Natural killer cell (primary cell): ENCODE data around the gene CHL1. TPM values are rescaled to one million over a fixed set of nuclear protein-coding genes. Genes with fewer than 3 reads are reported as not detected.

Experiments
- ATAC-seq, 3 donors: fragments of 150-1000 bp in 2 of 3; fragments of 200-7000 bp in 1 of 3; cut with Tn5 transposase; 1 replicate in 1 of 3; 2 replicates in 2 of 3; pipeline ENCODE4 v1.10.0; 2021; ENCODE audit warnings: mild to moderate bottlenecking in 2 of 3, moderate library complexity in 2 of 3
- DNase-seq, 2 donors: peaks; one replicate each; pipeline versions ENCODE4 v3.0.0 to v3.0.0-alpha.2; 2013 to 2021; ENCODE audit warnings: mixed read lengths in 1 of 2
- H3K27ac ChIP-seq: one replicate; pipeline ENCODE4 v1.5.1; 2013; ENCODE audit warnings: mild to moderate bottlenecking, low read length
- H3K27me3 ChIP-seq: one replicate; pipeline ENCODE4 v1.6.1; 2013; ENCODE audit warnings: low read length; ENCODE audit not compliant: control insufficient read depth, insufficient read depth
- H3K36me3 ChIP-seq: one replicate; pipeline ENCODE4 v1.6.1; 2013; ENCODE audit warnings: low read length; ENCODE audit not compliant: control insufficient read depth, insufficient read depth
- H3K4me1 ChIP-seq: one replicate; pipeline ENCODE4 v1.6.1; 2013; ENCODE audit warnings: low read length; ENCODE audit not compliant: control insufficient read depth, insufficient read depth
- H3K4me3 ChIP-seq: one replicate; pipeline ENCODE4 v1.5.1; 2013; ENCODE audit warnings: low read length
- H3K9me3 ChIP-seq: one replicate; pipeline ENCODE4 v1.6.1; 2013; ENCODE audit warnings: low read length; ENCODE audit not compliant: control insufficient read depth, insufficient read depth
- H3K27ac Mint-ChIP-seq, 2 donors: one replicate each; pipeline ENCODE4 v1.8.0; 2022; ENCODE audit warnings: mild to moderate bottlenecking in 2 of 2, mixed read lengths in 2 of 2, moderate library complexity in 1 of 2
- H3K27me3 Mint-ChIP-seq, 2 donors: one replicate each; pipeline ENCODE4 v1.8.0; 2022; ENCODE audit warnings: low read depth in 2 of 2, mixed read lengths in 2 of 2
- H3K36me3 Mint-ChIP-seq: one replicate; pipeline ENCODE4 v1.8.0; 2022; ENCODE audit warnings: mixed read lengths
- H3K4me1 Mint-ChIP-seq, 2 donors: one replicate each; pipeline ENCODE4 v1.8.0; 2022; ENCODE audit warnings: mixed read lengths in 2 of 2
- H3K4me3 Mint-ChIP-seq: one replicate; pipeline ENCODE4 v1.8.0; 2022; ENCODE audit warnings: mild to moderate bottlenecking, moderate library complexity, mixed read lengths
- H3K9me3 Mint-ChIP-seq, 2 donors: one replicate each; pipeline ENCODE4 v1.8.0; 2022; ENCODE audit warnings: mixed read lengths in 2 of 2
- WGBS: methylation state at CpG from one replicate; pipeline ENCODE4 v1.1.7; 2013; ENCODE audit warnings: missing lambda C conversion rate; ENCODE audit not compliant: insufficient coverage; 5-methylcytosine and 5-hydroxymethylcytosine counted together
- intact Hi-C: fragments of 100-400 bp; cut with micrococcal nuclease; formaldehyde crosslinking; loops from one replicate; pipeline ENCODE4 v1.14.2; 2022
- total RNA-seq, 4 donors: library from RNA; stranded (reverse); fragments of 120-200 nt in 1 of 4; gene quantifications; one replicate each; pipeline versions ENCODE4 v1.2.3 to v1.2.4, GENCODE V29; 2013 to 2022
- TF ChIP-seq, protein P1 (sequence below): fragments of 200-600 bp; IDR thresholded peaks from one replicate; pipeline ENCODE4 v1.8.0; 2022; ENCODE audit warnings: antibody characterized with exemption

The CHL1 gene
- total RNA-seq, 3 donors from 2014 or later (not counting 1 experiment from before 2014, with no cell fraction given): not detected

DNA sequence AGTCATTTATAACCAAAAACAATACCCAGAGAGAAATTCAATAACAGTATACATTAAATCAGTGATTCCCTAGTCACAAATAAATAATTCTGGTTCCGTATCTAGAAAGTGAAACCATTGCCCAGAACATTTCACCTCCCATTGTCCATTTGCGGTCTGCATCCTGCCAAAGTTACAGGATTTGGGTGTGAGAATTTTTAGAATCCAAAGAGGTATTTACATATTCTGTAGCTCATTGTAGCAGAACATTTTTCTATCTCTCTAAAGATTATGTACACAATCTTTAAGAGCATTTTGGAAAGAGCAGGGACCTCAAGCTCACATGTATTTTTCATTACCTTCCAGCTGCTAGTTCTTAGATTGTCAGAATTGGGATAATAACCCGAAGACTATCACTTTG is 261.6 kb downstream of the CHL1 start:
- Histone ChIP-seq H3K4me1 (no peaks in the 10 kb centered on the region), H3K27me3 (no peaks in the 10 kb centered on the region), H3K4me3 (no peak overlapping the region), H3K36me3 (no peaks in the 10 kb centered on the region), H3K27ac (no peak overlapping the region), H3K9me3 (peaks cover 4% of the 10 kb centered on the region)
- Mint-ChIP-seq H3K9me3 (peaks cover 6 to 7% of the 10 kb centered on the region in 2 donors), H3K27ac (no peak overlapping the region), H3K4me3 (no peak overlapping the region), H3K27me3 (no peaks in the 10 kb centered on the region), H3K4me1 (no peaks in the 10 kb centered on the region), H3K36me3 (no peaks in the 10 kb centered on the region)
- intact Hi-C loops: no loop called here
- ATAC-seq: no peak
- DNase-seq: no peak
- 89% methylated on average over 2 of the region's 3 CpGs for WGBS
- TF ChIP-seq, protein P1, sequence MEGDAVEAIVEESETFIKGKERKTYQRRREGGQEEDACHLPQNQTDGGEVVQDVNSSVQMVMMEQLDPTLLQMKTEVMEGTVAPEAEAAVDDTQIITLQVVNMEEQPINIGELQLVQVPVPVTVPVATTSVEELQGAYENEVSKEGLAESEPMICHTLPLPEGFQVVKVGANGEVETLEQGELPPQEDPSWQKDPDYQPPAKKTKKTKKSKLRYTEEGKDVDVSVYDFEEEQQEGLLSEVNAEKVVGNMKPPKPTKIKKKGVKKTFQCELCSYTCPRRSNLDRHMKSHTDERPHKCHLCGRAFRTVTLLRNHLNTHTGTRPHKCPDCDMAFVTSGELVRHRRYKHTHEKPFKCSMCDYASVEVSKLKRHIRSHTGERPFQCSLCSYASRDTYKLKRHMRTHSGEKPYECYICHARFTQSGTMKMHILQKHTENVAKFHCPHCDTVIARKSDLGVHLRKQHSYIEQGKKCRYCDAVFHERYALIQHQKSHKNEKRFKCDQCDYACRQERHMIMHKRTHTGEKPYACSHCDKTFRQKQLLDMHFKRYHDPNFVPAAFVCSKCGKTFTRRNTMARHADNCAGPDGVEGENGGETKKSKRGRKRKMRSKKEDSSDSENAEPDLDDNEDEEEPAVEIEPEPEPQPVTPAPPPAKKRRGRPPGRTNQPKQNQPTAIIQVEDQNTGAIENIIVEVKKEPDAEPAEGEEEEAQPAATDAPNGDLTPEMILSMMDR: no peak

DNA sequence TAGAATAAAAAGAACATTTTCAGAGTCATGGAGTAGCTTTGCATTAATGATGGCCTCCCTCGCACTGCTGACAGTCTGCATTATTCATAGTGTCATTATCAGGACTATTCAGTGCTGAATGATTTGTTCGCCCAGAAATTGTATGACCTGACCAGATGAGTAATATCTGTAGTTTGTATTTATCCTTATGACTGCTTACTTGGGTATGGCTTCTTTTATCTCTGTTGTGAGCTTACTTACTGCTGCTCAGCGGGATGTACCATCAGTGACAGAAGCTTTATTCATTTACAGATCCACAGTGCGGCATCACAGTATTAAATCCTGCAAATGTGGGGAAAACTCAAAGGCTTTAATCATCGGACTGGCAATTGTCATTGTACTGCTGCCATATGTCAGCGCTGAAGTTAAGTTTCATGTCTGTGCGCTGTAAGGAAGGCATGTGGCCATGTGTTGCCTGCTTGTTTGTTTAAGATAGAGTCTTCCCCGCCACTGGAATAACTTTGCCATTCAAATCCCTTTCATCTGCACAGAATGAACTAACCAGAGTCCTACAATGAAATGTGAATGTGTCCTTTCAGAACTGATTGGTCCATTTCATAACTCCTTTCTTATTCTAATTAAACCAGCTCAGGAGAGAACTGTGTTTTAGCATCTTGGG is 262.2 kb downstream of the CHL1 start:
- DNase-seq: no peak
- no peaks in the 10 kb centered on the region for H3K27me3 Mint-ChIP-seq
- H3K36me3 ChIP-seq: no peaks in the 10 kb centered on the region
- H3K9me3 ChIP-seq: peaks cover 4% of the 10 kb centered on the region
- H3K27ac Mint-ChIP-seq: no peak overlapping the region
- H3K27me3 ChIP-seq: no peaks in the 10 kb centered on the region
- H3K9me3 Mint-ChIP-seq: peaks cover 7% of the 10 kb centered on the region in 2 donors
- no peak overlapping the region for H3K4me3 ChIP-seq
- H3K4me1 ChIP-seq: no peaks in the 10 kb centered on the region
- TF ChIP-seq, protein P1: no peak
- ATAC-seq: no peak
- intact Hi-C loops: no loop called here
- H3K27ac ChIP-seq: no peak overlapping the region
- WGBS: 89% methylated on average over 8 of the region's 8 CpGs
- no peaks in the 10 kb centered on the region for H3K36me3 Mint-ChIP-seq
- H3K4me3 Mint-ChIP-seq: no peak overlapping the region
- H3K4me1 Mint-ChIP-seq: no peaks in the 10 kb centered on the region
